Measurements from ENCODE around the gene H1-8.
"Not testable (repeated sequence)": the region's sequence is repeated elsewhere in the genome, so short reads cannot be mapped to it uniquely, and the experiment has no call there.

DNA sequence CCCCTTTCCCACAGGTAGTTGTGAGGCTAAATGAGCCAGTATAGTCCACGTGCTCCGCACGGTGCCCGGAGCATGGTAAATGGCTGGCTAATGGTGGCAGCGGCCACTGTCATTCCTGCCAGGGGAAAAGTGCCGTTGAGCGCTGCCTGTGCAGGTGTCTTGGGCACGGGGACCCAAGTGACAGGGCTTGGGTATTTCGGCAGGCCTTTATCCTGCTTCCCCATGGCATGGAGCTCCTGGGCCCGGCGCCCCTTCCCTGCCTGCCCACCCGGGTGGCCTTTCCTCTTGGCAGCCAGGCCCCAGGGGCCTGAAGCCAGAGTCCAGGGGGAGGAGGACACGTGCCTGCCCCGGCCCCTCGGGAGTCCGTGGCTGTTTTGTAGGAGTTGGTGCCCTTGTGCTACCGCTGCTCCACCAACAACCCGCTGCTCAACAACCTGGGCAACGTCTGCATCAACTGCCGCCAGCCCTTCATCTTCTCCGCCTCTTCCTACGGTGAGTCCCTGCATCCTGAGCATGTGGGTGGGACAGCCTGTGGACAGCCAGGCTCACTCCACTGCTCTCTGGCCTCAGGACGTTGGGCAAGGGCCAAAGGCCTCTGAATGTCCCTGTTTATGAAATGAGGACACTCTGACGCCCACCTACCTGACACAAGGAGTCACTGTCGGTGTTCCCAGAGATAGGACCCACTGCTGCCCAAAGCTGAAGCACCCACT, 27.7 kb upstream of the H1-8 start:
- TF ChIP-seq, protein P1, sequence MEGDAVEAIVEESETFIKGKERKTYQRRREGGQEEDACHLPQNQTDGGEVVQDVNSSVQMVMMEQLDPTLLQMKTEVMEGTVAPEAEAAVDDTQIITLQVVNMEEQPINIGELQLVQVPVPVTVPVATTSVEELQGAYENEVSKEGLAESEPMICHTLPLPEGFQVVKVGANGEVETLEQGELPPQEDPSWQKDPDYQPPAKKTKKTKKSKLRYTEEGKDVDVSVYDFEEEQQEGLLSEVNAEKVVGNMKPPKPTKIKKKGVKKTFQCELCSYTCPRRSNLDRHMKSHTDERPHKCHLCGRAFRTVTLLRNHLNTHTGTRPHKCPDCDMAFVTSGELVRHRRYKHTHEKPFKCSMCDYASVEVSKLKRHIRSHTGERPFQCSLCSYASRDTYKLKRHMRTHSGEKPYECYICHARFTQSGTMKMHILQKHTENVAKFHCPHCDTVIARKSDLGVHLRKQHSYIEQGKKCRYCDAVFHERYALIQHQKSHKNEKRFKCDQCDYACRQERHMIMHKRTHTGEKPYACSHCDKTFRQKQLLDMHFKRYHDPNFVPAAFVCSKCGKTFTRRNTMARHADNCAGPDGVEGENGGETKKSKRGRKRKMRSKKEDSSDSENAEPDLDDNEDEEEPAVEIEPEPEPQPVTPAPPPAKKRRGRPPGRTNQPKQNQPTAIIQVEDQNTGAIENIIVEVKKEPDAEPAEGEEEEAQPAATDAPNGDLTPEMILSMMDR (IDR thresholded peaks at IDR 0.05): not testable (repeated sequence)
- TF ChIP-seq POLR2A (IDR thresholded peaks at IDR 0.05): not testable (repeated sequence)

Data from heart left ventricle (tissue), 13 donors.